Measurements from ENCODE around the gene CACNA1A.
"Not testable (repeated sequence)": the region's sequence is repeated elsewhere in the genome, so short reads cannot be mapped to it uniquely, and the experiment has no call there.

DNA sequence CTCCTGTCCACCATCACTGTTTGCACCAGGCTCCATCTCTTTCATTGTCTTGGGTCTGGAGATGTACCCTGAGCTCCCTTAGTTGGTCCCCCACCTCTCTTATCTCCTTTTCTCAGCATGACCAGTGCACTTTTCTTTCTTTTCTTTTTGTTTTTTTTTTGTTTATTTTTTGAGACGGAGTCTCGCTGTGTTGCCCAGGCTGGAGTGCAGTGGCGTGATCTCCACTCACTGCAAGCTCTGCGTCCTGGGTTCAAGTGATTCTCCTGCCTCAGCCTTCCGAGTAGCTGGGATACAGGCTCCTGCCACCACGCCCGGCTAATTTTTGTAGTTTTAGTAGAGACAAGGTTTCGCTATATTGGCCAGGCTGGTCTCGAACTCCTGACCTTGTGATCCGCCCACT, 328.0 kb downstream of the CACNA1A start:
- TF ChIP-seq, protein P1, sequence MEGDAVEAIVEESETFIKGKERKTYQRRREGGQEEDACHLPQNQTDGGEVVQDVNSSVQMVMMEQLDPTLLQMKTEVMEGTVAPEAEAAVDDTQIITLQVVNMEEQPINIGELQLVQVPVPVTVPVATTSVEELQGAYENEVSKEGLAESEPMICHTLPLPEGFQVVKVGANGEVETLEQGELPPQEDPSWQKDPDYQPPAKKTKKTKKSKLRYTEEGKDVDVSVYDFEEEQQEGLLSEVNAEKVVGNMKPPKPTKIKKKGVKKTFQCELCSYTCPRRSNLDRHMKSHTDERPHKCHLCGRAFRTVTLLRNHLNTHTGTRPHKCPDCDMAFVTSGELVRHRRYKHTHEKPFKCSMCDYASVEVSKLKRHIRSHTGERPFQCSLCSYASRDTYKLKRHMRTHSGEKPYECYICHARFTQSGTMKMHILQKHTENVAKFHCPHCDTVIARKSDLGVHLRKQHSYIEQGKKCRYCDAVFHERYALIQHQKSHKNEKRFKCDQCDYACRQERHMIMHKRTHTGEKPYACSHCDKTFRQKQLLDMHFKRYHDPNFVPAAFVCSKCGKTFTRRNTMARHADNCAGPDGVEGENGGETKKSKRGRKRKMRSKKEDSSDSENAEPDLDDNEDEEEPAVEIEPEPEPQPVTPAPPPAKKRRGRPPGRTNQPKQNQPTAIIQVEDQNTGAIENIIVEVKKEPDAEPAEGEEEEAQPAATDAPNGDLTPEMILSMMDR (IDR thresholded peaks at IDR 0.05; ENCODE audit: low read length): not testable (repeated sequence)
- TF ChIP-seq EZH2 (optimal IDR thresholded peaks at IDR 0.05; ENCODE audit: low read depth, low read length): not testable (repeated sequence)

Measured in MM.1S (cell line).